HG03196 (cell line): ENCODE results near the gene UGGT1.
A peak's percentile ranks its signal among the peaks of the same experiment; 100 is the strongest.

Experiments used
- ATAC-seq: cut with Tn5 transposase; IDR thresholded peaks from one replicate; pipeline ENCODE4 v1.9.1; 2021; ENCODE audit not compliant: unreplicated experiment

The UGGT1 gene, protein sequence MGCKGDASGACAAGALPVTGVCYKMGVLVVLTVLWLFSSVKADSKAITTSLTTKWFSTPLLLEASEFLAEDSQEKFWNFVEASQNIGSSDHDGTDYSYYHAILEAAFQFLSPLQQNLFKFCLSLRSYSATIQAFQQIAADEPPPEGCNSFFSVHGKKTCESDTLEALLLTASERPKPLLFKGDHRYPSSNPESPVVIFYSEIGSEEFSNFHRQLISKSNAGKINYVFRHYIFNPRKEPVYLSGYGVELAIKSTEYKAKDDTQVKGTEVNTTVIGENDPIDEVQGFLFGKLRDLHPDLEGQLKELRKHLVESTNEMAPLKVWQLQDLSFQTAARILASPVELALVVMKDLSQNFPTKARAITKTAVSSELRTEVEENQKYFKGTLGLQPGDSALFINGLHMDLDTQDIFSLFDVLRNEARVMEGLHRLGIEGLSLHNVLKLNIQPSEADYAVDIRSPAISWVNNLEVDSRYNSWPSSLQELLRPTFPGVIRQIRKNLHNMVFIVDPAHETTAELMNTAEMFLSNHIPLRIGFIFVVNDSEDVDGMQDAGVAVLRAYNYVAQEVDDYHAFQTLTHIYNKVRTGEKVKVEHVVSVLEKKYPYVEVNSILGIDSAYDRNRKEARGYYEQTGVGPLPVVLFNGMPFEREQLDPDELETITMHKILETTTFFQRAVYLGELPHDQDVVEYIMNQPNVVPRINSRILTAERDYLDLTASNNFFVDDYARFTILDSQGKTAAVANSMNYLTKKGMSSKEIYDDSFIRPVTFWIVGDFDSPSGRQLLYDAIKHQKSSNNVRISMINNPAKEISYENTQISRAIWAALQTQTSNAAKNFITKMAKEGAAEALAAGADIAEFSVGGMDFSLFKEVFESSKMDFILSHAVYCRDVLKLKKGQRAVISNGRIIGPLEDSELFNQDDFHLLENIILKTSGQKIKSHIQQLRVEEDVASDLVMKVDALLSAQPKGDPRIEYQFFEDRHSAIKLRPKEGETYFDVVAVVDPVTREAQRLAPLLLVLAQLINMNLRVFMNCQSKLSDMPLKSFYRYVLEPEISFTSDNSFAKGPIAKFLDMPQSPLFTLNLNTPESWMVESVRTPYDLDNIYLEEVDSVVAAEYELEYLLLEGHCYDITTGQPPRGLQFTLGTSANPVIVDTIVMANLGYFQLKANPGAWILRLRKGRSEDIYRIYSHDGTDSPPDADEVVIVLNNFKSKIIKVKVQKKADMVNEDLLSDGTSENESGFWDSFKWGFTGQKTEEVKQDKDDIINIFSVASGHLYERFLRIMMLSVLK (N-terminal part only)

DNA sequence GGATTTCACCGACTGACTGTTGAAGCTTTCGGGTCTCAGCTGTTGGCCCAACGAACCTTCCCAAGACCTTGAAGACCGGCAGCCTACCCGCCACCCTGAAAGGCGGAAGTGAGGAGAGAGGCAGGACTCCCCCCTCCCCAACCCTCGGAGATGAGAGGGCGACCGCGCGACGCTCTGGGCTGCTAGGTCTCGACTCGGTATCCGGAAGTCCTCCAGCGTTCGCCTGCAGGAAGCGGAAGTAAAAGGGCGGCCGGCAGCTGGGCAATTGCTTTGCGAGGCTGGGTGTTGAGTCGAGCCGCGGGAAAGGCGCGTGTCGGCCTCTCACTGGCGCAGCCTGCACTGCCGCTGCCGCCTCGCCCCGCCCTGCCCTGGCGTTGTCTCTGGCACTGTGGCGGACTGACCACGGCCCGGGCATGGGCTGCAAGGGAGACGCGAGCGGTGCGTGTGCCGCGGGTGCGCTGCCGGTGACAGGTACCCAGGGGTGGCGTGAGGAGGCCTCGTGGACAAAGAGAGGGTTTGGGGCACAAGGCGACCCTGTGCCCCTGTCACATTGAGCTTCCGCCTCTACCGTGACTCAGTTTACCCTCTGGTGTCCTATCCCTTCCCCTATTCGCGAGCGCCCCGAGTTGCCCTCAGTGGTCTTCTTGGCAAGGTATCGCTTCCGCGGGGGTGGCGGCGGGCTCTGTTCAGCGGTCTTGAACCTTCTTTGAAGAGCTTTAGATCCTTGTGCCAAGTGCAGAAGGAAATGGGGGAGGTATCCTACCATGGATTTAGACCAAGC is at the start of gene UGGT1:
Gene UGGT1, plus strand, starts transcription at position 256 of the 781 bp plus-strand sequence. Its CDS starts 158 bp downstream, at position 414.
- ATAC-seq, result peak; percentile 95

DNA sequence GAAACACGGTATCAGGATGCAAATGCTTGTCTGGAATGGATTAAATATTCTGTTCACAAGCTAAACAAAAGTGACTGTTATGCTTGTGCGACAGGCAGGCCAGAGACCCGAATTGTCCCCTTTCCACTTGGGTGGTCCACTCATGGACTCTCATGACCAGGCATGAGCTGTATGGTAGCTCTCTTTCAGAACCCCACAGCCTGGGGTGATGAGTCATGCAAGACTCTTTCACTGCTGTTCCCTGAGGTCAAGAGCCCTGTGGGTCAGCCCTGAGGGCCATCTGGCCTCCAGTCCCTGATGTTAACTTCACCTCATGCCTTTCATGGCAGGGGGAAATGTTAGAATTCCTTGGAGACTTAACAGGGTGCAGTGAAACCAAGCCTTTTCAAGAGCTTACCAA is 49.4 kb upstream of the UGGT1 start:
- ATAC-seq, result no peak

DNA sequence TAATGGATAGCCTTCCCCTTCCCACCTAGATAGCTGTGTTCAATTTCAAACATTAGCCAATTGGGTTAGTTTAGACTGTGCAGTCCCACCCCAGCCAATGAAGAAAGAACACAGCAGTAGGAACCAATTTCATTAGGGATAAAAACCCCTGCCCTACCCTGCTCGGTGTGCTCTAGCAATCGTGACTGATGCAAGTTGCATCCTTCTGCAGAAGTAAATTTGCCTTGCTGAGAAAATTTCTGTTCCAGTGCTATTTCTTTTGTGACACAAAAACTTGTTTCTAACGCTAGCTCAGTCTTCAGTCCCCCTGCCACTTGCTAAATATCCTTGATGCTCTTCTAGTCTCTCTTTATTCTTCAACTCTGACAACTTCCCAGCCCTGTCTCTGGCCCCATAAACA is 48.0 kb upstream of the UGGT1 start:
- ATAC-seq, result no peak

DNA sequence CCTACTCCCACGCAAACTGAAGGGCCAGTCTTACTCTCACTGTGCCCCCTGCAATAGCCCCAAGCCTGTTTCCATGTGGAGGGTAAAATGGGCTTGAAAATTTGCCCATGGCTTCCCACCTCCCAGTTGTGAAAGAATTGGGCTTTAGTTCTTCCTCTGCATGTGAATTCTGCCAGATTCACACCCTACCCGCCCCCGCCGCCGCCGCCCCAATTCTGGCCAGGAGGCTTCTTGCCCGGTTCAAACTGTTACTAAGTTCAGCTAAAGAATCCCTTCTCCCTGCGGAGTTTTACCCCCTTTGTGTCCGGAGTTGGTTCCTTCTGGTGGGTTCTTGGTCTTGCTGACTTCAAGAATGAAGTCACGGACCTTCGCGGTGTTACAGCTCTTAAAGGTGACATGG is 37.7 kb upstream of the UGGT1 start:
- no peak for ATAC-seq

- no peak for ATAC-seq
These were observed 36.7 kb upstream of the UGGT1 start for GRCh38 chr2:128054104-128054885.

GRCh38 chr2:128057334-128057733 is 33.7 kb upstream of the UGGT1 start:
- no peak for ATAC-seq

- no peak for ATAC-seq
These were observed 32.9 kb upstream of the UGGT1 start for GRCh38 chr2:128058114-128058513.

DNA sequence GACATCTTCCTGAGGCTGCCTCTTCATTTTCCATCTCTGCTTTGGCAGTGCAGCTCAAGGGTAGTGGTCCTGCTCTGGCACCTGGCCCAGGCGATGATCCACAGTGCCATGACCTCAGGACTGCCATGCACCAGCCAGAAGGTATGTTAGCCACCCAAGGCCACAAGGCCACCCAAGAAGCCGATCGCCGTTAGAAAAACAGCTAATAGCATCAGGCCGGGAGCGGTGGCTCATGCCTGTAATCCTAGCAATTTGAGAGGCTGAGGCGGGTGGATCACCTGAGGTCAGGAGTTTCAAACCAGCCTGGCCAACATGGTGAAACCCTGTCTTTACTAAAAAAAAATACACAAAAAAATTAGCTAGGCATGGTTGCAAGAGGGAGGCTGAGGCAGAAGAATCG is 28.4 kb upstream of the UGGT1 start:
- ATAC-seq, result no peak

DNA sequence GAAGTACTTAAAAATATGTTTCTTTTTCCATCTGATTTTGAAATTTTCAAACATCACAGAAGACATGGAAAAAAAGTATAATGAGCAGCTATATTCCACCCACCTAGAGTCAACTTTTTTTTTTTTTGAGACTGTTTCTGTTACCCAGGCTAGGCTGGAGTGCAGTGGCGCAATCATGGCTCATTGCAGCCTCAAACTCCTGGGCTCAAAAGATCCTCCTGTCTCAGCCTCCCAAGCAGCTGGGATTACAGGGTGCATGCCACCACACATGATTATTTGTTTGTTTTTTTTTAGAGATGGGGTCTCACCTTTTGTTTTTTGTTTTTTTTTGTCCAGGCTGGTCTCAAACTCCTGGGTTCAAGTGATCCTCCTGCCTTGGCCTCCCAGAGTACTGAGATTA is 26.6 kb upstream of the UGGT1 start:
- no peak for ATAC-seq

GRCh38 chr2:128069769-128070168 is 21.2 kb upstream of the UGGT1 start:
- no peak for ATAC-seq

- no peak for ATAC-seq
These were observed 17.7 kb upstream of the UGGT1 start for GRCh38 chr2:128073278-128073677.

- ATAC-seq, result no peak
These were observed 14.4 kb upstream of the UGGT1 start for GRCh38 chr2:128076461-128077106.

DNA sequence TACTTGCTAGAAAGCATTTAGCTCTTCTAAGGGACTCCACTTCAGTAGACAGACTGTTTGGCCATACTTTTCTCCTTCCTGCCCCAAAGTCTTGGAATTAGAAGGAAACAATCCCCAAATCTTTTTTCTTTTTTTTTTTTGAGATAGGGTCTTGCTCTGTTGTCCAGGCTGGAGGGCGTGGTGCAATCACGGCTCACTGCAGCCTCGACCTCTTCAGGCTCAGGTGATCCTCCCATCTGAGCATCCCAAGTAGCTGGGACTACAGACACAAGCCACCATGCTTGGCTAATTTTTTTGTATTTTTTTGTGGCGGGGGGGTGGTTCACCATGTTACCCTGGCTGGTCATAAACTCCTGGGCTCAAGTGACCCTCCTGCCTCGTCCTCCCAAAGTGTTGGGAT is 6.2 kb upstream of the UGGT1 start:
- ATAC-seq, result no peak

DNA sequence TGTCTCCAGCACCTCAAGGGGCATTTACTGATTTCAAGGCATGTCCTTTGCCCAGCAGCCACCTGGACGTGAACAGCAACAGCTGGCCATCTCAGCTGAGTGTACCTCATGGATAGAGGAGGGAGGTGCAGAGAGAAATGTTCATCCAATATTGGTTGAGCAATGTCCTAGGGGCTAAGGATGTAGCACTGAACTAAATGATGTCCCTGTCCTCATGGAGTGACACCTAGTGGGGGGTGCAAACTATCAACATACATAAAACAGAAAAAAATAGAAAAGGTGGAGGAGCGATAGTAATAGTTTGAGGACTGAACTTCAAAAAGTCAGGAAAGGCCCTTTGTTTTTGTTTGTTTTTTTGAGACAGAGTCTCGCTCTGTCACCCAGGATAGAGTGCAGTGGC is 4.8 kb upstream of the UGGT1 start:
- no peak for ATAC-seq

DNA sequence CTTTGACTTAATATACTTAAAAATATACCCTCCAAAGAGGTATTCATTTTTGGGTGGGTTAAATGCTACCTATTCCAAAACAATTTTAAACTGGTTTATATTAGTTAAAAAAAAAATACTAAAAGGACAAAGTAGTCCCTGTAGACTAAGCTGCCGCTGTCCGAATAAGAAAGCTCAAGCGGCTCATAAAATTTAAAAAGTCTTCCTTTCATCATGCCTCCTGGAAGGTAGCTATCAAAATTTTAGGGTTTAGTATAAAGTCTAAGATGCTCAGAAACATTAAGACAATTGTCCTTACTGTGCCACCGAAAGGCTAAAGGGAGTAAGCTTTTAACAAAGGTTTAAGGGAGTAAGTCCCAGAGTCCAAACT is 440 bp upstream of the UGGT1 start:
- no peak for ATAC-seq

DNA sequence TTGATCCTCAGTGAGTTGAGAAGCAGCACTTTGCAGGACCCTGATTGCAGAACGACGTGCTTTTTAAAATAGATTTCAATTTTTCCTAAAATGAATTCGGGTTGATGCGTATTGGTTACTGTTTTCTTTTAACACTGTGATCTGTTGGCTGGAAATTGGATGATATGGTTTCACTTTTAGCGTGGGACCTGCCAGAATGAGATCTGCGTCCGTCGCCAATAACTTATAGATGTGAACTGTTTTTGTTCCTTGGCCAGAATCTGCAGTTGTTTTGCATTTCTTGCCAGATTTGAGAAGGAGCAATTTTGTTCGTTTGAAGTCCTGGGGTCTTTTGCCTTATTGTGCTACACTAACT is 703 bp downstream of the UGGT1 start:
- no peak for ATAC-seq

DNA sequence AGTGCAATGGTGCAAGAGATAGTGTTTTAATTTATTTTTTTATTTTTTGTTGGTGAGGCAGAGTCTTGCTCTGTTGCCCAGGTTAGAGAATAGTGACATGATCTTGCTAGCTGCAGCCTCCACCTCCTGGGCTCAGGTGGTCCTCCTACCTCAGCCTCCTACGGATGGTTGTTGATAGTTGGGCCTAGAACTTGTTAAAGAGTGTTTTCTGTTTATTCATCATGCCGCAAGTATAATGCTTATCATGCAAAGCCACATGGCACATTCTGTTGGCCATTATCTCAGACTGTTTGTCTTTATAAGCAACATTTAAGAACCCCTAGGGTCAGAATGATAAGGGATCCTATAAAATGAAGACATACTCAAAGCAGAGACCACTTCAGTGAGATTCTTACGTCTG is 1.7 kb downstream of the UGGT1 start:
- no peak for ATAC-seq

- ATAC-seq, result no peak
These were observed 2.8 kb downstream of the UGGT1 start for GRCh38 chr2:128093762-128094161.

DNA sequence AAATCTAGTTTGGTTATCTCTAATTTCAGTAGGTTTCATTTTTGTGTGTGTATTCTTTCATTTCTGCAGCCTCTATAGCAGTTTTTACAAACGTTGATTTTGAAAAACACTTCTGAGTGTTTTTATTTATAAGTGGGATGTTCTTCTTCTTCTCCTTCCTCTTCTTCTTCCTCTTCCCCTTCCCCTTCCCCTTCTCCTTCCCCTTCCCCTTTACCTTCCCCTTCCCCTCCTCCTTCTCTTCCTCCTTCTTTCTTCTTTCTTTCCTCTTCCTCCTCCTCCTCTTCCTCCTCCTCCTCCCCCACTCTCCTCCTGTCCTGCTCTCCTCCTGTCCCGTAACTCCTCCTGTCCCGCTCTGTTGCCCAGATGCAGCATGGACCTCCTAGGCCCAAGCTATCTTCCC is 4.2 kb downstream of the UGGT1 start:
- ATAC-seq, result no peak
